HG03060 (cell line): ENCODE measurements around the gene ARHGEF39.
A peak's percentile ranks its signal among the peaks of the same experiment; 100 is the strongest.
"Not testable (repeated sequence)": the region's sequence is repeated elsewhere in the genome, so short reads cannot be mapped to it uniquely, and the experiment has no call there.

Experiments used
- ATAC-seq: cut with Tn5 transposase; IDR thresholded peaks from one replicate; pipeline ENCODE4 v1.9.1; 2021; ENCODE audit warnings: low read depth, moderate number of reproducible peaks; ENCODE audit not compliant: unreplicated experiment

The ARHGEF39 gene

DNA sequence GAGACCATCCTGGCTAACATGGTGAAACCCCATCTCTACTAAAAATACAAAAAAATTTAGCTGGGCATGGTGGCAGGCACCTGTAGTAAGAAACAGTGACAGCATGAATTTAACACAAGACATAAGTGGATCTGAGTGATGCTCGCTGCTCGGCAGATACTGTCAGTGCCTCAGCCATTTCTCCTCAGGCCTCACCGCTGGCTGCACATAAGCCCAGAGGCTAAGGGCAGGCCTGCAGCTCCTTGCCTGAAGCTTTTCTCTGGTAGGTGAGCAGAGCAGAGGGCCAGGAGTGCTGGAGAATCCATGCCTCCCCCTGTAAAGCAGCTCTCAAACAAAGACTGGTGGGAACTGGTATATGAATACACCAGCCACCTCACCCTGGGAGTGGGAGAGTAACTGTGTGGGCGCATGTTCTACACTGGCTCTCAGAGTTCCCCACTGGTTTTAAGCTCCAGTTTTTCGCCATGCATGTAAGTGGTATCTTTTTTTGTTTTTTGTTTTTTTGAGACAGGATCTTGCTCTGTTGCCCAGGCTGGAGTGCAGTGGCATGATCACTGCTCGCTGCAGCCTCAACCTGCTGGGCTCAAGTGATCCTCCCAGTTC lies 36.5 kb downstream of the ARHGEF39 start:
- no peak for ATAC-seq

DNA sequence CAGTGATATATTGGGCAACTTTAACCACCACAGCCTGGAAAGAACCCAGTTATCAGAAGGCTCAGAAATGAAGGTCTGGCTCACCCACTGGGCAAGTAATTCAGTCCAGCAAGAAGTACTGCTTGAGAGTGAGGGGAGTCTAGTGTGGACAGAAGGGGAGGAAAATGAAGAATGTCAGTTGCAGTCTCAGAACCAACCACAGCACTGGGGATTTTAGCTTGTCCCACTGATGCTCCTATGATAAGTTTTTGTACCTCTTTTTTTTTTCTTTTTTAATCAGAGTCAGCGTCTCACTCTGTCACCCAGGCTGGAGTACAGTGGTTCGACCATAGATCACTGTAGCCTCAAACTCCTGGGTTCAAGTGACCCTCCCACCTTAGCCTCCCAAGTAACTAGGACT lies 37.4 kb downstream of the ARHGEF39 start:
- no peak for ATAC-seq

DNA sequence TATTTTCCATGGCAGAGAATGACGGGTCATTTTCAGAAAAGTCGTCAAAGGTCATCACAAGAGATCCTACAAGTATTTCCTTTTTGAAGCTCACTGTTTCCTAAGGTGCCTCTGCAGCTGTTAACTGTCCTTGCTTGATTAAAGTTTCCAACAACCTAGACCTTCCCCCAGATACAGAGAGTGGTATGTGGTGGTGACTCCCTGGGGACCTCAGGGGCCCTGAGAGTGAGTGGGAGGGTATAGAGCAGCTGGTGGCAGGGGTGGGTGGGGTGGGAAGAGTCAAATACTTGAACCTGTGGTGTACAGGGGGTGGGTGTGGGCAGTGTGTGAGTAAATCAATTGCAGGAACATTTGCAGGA lies 45.2 kb downstream of the ARHGEF39 start:
- peak; percentile 42 for ATAC-seq

DNA sequence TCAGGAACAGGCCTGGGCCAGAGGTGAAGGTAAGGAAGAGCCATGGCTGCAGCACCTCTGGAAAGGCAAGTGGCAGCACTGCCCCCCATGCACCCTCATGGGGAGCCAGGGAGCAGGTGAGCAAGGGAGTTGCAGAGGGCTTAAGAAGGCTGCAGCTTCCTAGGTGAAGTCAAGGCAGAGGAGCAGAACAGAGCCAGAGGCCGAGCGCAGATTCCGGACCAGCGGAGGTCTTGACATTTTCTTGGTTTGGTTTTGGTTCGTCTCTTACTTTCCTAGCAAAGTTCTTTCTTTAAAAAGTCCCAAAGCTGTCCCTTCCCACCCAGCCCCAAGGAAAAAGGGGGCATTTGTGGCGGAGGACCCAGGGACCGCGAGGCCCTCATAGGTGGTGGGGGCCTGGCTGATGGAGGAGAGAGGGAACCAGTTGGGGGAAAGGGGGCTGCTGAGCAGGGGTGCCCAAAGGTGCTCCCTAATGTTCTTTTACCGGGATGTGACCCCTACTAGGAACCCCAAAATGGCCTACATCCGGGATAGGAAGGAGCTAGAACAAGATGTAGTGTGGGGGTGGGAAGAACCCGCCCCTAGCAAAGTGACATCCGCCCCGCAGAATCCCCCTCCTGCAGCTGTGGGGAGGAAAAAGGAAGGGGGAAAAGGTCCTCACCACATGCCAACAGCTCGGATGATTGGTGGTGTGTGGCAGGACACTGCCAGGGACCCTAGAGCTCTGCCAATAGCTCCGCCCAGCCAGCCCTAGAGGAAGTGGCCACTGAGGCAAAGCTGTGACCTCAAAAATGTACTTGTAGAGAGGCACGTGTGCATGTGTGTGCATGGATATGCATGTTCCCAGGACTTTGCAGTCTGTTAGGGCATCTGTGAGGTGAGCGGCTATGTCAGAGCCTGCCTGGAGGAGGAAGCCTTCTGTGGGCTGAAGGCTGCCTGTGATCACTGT lies 45.9 kb downstream of the ARHGEF39 start:
- ATAC-seq, result peak; percentile 41

DNA sequence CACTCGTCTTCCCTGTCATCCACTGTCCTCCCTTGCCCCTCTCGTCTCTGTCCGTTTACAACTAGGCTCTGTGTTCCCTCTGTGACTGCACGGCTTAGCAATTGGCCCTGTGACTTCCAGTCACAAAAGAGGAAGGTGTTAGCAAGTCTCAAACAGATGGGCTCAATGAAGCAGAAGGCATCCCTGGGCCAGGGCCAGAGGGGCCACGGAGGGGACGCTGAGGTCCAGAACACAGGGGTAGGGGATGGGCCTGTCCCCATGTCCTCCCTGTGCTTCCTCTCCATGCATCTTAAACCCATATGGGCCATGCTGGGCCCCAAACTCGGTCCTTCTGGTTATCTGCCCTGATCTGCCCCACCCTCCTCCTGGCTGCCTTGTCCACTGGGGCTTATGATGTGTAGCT lies 46.7 kb downstream of the ARHGEF39 start, which contains the start of gene CD72:
CD72 (minus strand) TSS at position 89 of the 403 bp plus-strand sequence. CDS start 110 bp downstream, outside the sequence.
- ATAC-seq, result no peak

DNA sequence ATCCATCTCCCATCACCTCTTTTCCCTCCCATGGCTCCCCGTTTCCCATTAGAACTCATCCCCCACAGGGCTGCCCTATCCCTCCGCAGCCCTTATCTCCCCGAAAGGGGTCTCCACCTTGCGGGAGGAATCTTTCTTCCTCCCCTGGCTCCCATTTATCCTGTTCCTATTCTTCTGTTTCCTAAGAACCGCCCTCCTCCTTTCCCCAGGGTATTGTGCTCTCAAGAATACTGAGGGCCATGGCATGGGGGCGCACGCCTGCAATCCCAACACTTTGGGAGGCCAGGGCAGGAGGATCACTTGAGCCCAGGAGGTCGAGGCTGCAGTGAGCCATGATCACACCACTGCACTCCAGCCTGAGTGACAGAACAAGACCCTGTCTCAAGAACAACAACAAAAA lies 47.4 kb downstream of the ARHGEF39 start:
- no peak for ATAC-seq

DNA sequence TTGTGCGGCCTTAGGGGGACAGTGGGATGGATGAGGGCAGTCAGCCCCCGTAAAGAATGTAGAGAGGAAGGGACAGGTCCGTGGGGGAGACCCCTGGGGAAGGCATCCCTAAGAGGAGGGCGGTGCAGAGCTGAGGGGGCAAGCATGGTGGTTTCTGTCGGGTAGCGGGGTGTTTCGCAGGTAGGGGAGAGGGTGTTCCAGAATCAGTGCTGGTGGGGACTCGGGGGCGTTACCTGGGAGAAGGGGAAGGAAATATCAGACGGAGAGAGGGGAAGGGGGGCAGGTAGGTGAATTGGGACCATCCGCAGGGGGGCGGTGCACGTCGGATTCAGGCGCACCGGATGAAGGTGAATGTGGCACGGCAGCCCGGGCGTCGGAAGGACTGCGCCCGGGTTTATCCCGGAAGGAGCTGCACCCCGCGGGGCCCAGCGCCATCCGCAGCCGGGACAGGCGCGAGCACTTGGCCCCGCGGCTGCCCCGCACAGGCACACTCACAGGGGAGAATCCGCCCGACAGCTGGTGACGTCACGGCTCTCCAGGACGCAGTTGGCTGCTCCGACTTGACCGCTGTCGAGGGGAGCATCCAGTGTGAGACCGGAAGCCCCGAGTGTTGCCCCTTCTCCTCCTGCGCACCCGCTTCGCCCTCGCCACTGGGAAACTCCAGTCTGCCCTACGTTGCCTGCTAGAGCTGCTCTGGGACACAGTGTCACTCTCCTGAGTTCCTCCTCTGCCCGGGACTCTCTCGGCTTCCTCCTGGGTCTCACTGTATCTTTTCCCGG lies 48.1 kb downstream of the ARHGEF39 start:
- ATAC-seq, result no peak

DNA sequence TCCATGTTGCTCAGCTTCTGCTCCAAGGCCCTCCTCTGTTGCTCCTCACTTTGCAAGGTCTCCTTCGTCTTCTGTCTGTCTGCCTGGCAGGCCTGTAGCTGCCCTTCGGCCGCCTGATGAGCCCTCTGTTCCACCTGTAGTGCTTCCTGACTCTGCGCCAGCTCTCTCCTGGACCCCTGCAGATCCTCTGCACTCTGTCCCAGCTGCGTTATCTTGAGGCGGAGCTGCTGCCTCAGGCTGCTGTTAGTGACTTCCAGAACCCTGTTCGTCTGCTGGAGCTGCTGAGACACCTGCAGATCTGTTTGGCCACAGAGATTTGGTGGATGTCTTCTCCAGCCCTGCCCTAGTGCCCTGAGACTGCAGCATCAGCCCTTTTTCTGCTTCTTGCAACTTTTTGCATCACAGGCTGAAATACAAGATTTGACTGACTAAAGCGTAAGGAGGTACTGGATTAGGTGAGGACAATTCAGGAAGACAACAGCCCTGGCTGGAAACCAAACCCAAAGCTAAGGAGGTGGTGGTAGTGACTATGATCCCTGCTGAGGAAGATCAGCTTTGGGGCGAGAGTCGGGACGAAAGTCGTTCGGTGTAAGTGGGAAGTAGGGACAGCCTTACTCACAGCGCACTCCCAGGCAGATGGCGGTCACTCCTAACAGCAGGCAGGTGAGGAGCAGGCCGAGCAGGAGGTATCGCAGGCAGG lies 48.9 kb downstream of the ARHGEF39 start:
- no peak for ATAC-seq

DNA sequence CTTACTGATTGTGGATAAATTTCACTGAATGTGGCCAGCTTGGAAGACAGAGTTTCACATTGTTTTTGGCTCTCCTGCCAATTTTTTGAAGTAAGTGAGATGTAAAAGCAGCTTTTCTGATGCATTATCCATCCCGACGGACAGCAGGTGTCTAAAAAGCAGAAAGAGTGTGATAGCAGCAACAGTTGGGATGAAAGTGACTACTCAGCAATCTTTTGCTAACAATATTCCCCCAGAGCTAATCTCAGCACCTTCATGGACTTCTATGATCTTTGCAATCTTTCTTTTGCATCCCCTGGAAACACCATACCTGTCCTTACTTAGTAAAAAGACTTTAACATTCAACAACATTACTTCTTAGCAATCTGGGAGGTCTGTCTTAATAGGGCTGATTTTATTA lies 52.2 kb downstream of the ARHGEF39 start:
- ATAC-seq, result no peak

DNA sequence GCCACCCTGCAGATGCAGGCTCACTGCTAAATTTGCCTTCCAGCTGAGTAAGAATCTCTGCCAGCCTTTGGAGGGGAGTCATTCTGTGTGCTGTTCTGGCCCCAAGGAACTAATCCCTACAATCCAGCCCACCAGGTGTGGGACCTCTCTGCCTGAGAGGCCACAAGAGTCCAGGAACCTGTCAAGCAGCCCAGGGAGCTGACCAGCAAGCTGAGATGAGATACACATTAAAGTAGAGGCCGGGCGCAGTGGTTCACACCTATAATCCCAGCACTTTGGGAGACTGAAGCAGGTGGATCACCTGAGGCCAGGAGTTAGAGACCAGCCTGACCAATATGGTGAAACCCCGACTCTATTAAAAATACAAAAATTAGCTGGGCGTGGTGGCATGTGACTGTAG lies 52.9 kb downstream of the ARHGEF39 start:
- ATAC-seq, result not testable (repeated sequence)

DNA sequence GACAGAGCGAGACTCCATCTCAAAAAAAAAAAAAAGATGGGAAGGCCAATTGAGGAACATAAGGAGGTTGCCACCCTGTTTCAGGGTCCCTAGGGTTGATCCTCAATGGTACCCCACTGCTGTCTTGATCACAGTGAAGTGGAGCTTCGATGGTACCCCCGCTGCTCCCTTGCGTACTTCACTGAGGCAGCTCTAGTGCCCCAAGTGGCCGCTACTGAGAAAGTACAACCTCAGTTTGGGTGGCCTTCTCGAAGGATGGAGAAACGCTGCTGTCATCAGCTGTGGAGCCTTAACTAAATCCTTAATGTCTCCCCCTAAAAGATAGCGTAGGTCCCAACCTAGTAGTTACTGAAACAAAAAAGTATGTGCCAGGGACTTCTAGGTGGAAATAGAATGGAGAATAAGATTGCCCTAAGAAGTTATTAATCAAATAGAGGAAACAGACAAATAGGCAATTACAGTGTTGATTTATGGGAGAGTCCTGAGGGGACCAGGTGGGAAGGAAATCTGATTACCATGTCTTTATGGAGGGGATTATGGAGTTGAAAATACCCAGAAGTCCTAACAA lies 53.7 kb downstream of the ARHGEF39 start:
- ATAC-seq, result no peak

DNA sequence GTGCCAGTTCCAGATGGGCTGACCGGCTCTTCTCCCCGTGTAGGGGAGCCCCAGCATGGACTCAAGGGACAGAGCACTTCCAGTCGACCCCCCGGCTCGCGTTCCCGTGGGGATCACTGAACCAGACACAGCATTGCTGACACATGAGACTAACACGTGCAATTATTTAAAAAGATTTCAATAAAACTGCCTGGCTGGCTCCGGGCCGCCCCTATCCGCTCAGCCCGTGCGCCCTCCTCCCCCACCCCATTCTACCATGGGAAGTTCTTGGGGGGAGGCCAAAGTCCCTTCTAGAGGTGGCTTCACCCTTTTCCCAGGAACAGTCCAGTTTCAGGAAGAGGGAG lies 55.2 kb downstream of the ARHGEF39 start:
- no peak for ATAC-seq
